Stomach smooth muscle (tissue), 2 donors: ENCODE results near the gene DOK5.

Experiments
- H3K27ac ChIP-seq: one replicate; pipeline ENCODE4 v1.7.0; 2013; ENCODE audit warnings: mild to moderate bottlenecking, low read length, inconsistent platforms
- H3K27me3 ChIP-seq, 2 donors: one replicate each; pipeline ENCODE4 v1.7.0; 2013; ENCODE audit warnings: low read length in 2 of 2; ENCODE audit not compliant: insufficient read depth in 2 of 2, control insufficient read depth in 1 of 2
- H3K36me3 ChIP-seq, 2 donors: one replicate each; pipeline ENCODE4 v1.7.0; 2013; ENCODE audit warnings: low read length in 2 of 2; ENCODE audit not compliant: control insufficient read depth in 2 of 2, insufficient read depth in 2 of 2
- H3K4me1 ChIP-seq: one replicate; pipeline ENCODE4 v1.7.0; 2013; ENCODE audit warnings: low read length; ENCODE audit not compliant: control insufficient read depth, insufficient read depth
- H3K4me3 ChIP-seq, 2 donors: one replicate each; pipeline ENCODE4 v1.7.0; 2013; ENCODE audit warnings: low read length in 2 of 2
- H3K9ac ChIP-seq, 2 donors: one replicate each; pipeline ENCODE4 v1.7.0; 2013; ENCODE audit warnings: low read length in 2 of 2, mild to moderate bottlenecking in 1 of 2
- H3K9me3 ChIP-seq, 2 donors: one replicate each; pipeline ENCODE4 v1.7.0; 2013; ENCODE audit warnings: low read length in 2 of 2; ENCODE audit not compliant: control insufficient read depth in 2 of 2
- donor health status: healthy.
- donor health status: Pancreatic carcinoma.

DOK5 gene

DNA sequence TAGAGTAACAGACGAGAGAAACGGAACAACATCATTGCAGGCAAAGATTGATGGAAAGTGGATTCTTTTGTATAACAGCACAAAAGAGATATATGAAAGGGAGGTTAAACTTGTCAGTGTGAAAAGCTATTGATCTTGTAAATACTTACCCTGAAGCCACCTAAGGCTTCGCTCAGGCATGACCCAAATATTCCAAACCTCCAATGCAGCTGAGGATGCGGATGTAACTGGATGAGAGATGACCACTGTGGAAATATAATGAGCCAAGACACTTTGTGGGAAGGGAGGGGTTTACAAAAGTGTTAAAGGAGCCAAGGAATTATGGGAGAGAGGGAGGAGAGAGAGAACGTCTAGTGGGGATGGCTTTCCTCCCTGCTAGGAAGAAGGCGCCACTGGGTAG, 112.0 kb downstream of the DOK5 start:
- Histone ChIP-seq H3K4me1 (no peaks in the 10 kb centered on the region), H3K27me3 (no peaks in the 10 kb centered on the region), H3K27ac (no peak overlapping the region), H3K4me3 (no peak overlapping the region), H3K9ac (no peak overlapping the region), H3K9me3 (no peaks in the 10 kb centered on the region), H3K36me3 (no peaks in the 10 kb centered on the region)

DNA sequence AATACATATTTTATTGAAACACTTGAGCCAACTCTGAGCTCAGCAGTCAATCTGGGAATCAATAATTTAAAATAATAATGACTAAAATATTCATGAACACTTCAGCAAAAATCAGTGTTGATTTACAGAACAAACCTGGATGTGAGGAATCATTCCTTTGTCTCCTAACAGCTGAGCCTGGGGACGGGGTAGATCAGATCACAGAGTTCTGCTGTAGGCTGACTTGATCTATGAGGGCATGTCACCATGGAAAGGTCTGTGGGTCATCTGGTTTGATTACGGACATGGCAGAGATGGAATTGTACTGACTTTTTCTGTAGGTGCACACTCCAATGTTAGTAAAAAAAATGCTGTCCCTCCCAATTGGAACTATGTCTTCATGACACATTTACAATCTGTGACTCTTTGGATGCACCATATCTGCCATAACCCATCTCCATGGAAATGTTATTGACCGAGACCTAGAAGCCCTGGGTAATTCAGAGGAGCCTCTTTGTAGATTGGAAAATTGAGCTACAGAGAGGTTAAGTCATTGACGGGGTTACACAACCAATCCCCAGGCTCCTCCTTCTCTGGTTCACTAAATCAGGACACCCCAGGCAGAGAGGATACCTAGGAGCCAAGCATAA, 114.1 kb downstream of the DOK5 start:
- Histone ChIP-seq H3K27me3 (no peaks in the 10 kb centered on the region), H3K9me3 (no peaks in the 10 kb centered on the region), H3K36me3 (no peaks in the 10 kb centered on the region), H3K27ac (no peak overlapping the region), H3K9ac (no peak overlapping the region), H3K4me1 (no peaks in the 10 kb centered on the region), H3K4me3 (no peak overlapping the region)

DNA sequence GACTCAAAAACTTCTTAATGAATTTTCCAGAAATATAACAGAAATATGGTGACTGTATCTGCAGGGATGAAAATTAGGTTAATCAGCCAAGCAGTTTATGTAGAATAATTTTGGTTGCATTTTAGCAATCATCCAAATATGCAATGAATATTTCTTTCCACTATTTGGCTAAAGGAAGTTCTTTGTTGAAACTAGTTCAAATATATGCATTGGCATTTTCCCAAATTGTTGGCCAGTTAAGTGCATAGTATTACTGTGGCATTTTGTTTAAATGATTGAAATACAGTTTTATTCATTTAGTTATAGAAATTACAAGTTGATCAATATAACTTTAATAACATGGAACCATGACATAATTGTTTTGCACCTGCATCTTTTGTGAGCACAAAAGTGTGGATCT, 115.5 kb downstream of the DOK5 start:
- H3K36me3 ChIP-seq, result no peaks in the 10 kb centered on the region
- H3K4me3 ChIP-seq, result no peak overlapping the region
- no peaks in the 10 kb centered on the region for H3K27me3 ChIP-seq
- no peak overlapping the region for H3K9ac ChIP-seq
- no peaks in the 10 kb centered on the region for H3K9me3 ChIP-seq
- no peaks in the 10 kb centered on the region for H3K4me1 ChIP-seq
- H3K27ac ChIP-seq, result no peak overlapping the region

DNA sequence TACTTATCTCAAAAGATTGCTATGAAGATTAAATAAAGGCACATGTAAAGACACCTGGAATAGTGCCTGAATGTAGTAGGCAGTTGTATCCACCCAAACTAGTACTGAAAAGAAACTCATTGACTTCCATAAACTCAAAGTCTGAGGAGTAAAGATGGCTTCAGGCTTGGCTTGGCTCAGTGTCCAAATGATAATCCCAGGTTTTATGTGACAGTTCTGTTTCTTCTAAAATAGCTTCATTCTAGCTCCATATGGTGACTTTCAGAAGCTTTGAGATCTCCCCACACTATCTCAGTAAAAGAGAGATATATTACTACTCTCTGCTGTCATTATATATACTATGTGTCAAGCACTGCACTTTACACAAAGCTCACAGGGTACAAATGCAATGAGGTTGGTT, 121.3 kb downstream of the DOK5 start:
- H3K4me1 ChIP-seq, result no peaks in the 10 kb centered on the region
- H3K9me3 ChIP-seq, result no peaks in the 10 kb centered on the region
- H3K4me3 ChIP-seq, result no peak overlapping the region
- no peak overlapping the region for H3K27ac ChIP-seq
- no peaks in the 10 kb centered on the region for H3K27me3 ChIP-seq
- no peak overlapping the region for H3K9ac ChIP-seq
- H3K36me3 ChIP-seq, result no peaks in the 10 kb centered on the region

DNA sequence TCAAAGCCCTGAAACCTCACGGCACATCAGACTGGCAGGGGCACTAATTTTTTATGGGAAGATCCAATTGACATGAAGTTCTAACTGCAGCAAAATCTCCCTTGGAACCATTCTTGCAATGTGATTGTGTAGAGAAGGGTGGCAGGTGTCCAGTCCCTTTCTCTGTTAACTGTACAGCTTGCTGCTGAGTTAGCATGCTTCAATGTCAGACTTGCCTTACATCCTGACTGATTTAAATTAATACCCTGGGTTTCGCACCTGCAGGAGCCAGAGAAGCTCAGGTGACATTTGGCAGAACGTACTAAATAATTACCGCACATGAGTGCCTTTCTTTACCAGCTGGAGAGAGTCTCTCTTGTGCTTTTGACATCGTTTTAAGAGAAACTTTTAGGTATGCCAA, 123.0 kb downstream of the DOK5 start:
- Histone ChIP-seq H3K27ac (no peak overlapping the region), H3K4me3 (no peak overlapping the region), H3K36me3 (no peaks in the 10 kb centered on the region), H3K9ac (no peak overlapping the region), H3K9me3 (no peaks in the 10 kb centered on the region), H3K4me1 (no peaks in the 10 kb centered on the region), H3K27me3 (no peaks in the 10 kb centered on the region)

GRCh38 chr20:54600634-54601033, 125.2 kb downstream of the DOK5 start:
- H3K9ac ChIP-seq, result no peak overlapping the region
- no peak overlapping the region for H3K4me3 ChIP-seq
- no peaks in the 10 kb centered on the region for H3K27me3 ChIP-seq
- H3K4me1 ChIP-seq, result no peaks in the 10 kb centered on the region
- H3K9me3 ChIP-seq, result no peaks in the 10 kb centered on the region
- H3K27ac ChIP-seq, result no peak overlapping the region
- no peaks in the 10 kb centered on the region for H3K36me3 ChIP-seq

DNA sequence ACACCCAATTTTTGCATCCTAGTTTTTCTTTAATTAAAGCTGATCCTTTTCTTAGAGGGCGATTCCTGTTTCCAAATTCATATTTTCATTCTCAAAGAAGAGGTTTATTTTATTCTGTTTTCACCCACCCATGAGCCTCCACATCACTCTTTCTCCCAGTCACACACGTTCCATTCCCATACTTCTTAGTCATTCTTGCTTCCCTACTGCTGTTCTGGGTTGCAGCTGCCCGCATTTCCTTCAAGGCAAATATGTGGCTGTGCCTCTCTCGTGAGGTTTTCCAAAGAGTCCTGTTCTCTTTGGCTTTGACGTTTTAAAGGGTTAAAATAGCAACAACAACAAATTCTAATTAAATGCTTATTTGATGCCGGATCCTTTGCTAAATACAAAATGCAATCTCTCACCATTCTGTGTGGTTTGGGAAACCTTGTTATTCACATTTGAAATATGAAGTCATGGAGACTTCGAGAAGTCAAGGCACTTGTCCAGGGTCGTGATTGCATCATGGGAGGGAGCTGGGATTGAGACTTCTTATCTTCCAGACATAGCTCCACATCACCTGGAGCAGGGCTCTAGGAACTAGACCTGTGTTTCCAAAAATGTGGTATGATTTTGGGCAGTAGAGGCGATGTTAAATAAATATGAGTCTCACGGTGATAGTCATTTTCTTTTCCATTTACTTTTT, 126.6 kb downstream of the DOK5 start:
- Histone ChIP-seq H3K27me3 (no peaks in the 10 kb centered on the region), H3K9me3 (no peaks in the 10 kb centered on the region), H3K27ac (no peak overlapping the region), H3K9ac (no peak overlapping the region), H3K4me3 (no peak overlapping the region), H3K4me1 (no peaks in the 10 kb centered on the region), H3K36me3 (no peaks in the 10 kb centered on the region)

DNA sequence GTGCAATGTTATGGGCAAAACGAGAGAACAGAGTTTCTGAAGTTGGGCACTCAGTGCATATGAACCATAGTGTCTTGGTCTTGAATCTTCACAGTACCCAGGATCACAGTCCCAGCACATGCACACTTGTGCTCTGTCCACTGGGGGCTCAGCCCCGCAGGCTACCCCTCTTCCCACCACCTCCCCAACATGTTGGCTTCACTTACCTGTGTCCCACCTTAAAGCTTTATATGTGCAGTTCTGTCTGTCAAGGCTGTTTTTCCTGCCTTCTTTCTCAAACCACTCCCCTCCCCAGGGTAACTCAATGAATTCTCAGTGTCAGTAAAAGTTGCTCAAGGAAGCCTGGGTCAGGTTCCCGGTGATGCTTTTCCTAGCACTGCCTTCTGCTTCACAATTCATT, 129.9 kb downstream of the DOK5 start:
- H3K27ac ChIP-seq, result no peak overlapping the region
- H3K36me3 ChIP-seq, result no peaks in the 10 kb centered on the region
- H3K4me1 ChIP-seq, result no peaks in the 10 kb centered on the region
- H3K27me3 ChIP-seq, result no peaks in the 10 kb centered on the region
- no peak overlapping the region for H3K9ac ChIP-seq
- no peaks in the 10 kb centered on the region for H3K9me3 ChIP-seq
- no peak overlapping the region for H3K4me3 ChIP-seq

DNA sequence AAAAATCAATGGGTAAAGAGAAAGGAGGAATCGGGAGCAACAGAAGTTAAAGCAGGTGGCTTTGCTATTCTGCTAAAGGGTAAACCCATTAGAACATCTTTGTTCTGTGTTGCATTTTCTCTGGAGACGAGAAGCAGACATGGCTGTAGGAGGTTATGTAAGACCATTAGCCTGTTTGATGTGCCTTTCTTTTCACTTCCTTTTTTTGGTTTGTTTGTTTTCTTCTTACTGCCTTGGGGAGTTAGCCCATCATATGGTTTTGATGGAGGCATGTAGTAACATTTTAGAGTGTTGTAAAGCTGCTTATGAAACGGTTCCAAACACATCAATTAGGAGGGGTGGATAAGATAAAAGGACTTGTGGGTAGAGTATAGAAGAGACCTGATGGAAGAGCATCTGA, 131.0 kb downstream of the DOK5 start:
- no peaks in the 10 kb centered on the region for H3K27me3 ChIP-seq
- H3K9ac ChIP-seq, result no peak overlapping the region
- H3K9me3 ChIP-seq, result no peaks in the 10 kb centered on the region
- no peaks in the 10 kb centered on the region for H3K36me3 ChIP-seq
- H3K27ac ChIP-seq, result no peak overlapping the region
- no peaks in the 10 kb centered on the region for H3K4me1 ChIP-seq
- H3K4me3 ChIP-seq, result no peak overlapping the region

- no peaks in the 10 kb centered on the region for H3K9me3 ChIP-seq
- no peaks in the 10 kb centered on the region for H3K36me3 ChIP-seq
- no peak overlapping the region for H3K9ac ChIP-seq
- no peaks in the 10 kb centered on the region for H3K4me1 ChIP-seq
- no peaks in the 10 kb centered on the region for H3K27me3 ChIP-seq
- H3K4me3 ChIP-seq, result no peak overlapping the region
- no peak overlapping the region for H3K27ac ChIP-seq
Observed at GRCh38 chr20:54608039-54608745, 132.8 kb downstream of the DOK5 start.

DNA sequence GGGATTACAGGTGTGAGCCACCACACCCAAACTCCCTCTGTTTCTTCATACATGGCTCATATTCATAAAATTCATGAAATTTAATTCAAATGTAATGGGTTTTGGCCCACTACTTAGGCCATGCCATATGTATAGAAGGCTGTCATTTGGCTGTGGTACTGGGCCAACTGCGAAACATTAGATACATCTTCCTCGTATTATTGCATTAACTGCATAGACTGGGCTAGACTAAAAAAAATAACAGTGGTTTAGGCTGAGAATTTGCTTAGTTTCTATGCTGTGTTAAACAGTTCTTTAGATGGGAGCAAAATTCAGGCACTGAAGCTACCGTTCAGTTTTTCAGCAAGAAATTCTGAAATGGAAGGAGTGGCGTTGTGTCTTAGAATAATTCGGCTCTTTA, 133.6 kb downstream of the DOK5 start:
- no peaks in the 10 kb centered on the region for H3K9me3 ChIP-seq
- H3K36me3 ChIP-seq, result no peaks in the 10 kb centered on the region
- no peak overlapping the region for H3K9ac ChIP-seq
- no peak overlapping the region for H3K4me3 ChIP-seq
- H3K4me1 ChIP-seq, result no peaks in the 10 kb centered on the region
- no peak overlapping the region for H3K27ac ChIP-seq
- H3K27me3 ChIP-seq, result no peaks in the 10 kb centered on the region
